ENCODE results near the gene SCAF1. TPM values are rescaled to one million over a fixed set of nuclear protein-coding genes. Genes with fewer than 3 reads are reported as not detected.
A peak's percentile ranks its signal among the peaks of the same experiment; 100 is the strongest.

SCAF1 gene
- total and polyA plus RNA-seq, 2 donors (not counting 1 experiment from before 2014, with no cell fraction given) = 17.1 to 68.3 TPM

DNA sequence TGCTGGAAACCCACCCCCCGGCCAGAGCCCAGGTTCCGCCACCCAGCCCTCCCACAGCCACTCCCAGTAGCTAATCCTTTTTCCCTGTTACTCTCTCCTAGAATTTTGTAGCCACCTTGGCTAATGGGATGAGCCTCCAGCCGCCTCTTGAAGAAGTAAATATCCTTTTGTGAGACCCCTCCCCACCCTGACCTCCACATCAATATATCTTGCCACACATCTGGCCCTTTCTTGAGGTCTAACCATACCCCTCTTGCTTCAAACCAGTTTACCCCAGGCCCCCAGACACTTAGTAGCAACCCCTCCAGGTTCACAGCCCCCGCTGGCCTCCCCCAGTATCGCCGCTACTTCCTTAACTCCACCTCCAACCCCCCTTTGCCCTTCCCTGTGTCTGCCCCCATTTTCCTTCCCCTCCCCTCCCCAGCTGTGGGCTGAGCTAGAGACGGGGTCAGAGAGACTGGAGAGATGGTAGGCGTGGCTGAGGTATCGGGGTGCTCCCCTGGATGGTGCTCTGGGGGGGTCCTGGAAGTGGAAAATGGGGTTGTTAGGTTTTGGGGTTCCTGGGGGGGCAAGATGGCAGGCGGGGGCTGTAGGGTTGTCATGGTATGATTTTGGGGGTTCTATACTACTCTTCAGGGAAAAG, 37.9 kb downstream of the SCAF1 start:
- H3K27ac ChIP-seq (ENCODE audit: low read length in 2 of 2) = peak overlapping the region; percentile 41 to 93
- POLR2A ChIA-PET = interaction anchor here (0.6 to 1.2 kb wide), 3 partner anchors 87 to 296 kb away, joined by 3 to 6 read pairs (median 3); no protein-coding TSS in a partner anchor
- TF ChIP-seq, protein P1, sequence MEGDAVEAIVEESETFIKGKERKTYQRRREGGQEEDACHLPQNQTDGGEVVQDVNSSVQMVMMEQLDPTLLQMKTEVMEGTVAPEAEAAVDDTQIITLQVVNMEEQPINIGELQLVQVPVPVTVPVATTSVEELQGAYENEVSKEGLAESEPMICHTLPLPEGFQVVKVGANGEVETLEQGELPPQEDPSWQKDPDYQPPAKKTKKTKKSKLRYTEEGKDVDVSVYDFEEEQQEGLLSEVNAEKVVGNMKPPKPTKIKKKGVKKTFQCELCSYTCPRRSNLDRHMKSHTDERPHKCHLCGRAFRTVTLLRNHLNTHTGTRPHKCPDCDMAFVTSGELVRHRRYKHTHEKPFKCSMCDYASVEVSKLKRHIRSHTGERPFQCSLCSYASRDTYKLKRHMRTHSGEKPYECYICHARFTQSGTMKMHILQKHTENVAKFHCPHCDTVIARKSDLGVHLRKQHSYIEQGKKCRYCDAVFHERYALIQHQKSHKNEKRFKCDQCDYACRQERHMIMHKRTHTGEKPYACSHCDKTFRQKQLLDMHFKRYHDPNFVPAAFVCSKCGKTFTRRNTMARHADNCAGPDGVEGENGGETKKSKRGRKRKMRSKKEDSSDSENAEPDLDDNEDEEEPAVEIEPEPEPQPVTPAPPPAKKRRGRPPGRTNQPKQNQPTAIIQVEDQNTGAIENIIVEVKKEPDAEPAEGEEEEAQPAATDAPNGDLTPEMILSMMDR (IDR thresholded peaks at IDR 0.05) = no peak
- peak overlapping the region; percentile 48 for H3K4me2 ChIP-seq (replicated peaks; ENCODE audit: low read depth, low read length, poor library complexity, severe bottlenecking)
- ATAC-seq (ENCODE audit: low read depth) (no peak), DNase-seq (peak; percentile 24)
- peaks cover 61% of the 10 kb centered on the region for H3K79me2 ChIP-seq (ENCODE audit: control insufficient read depth, insufficient read depth, low read length)
- no peaks in the 10 kb centered on the region for H3K27me3 ChIP-seq (replicated peaks in 1 of 4; ENCODE audit: control extremely low read depth in 1 of 4, control insufficient read depth in 3 of 4, insufficient read depth in 4 of 4, low read length in 3 of 4)
- H3K4me1 ChIP-seq (ENCODE audit: control insufficient read depth in 2 of 2, insufficient read depth in 2 of 2, low read length in 2 of 2) = peaks cover 32 to 48% of the 10 kb centered on the region in 2 donors
- H3K4me3 ChIP-seq (ENCODE audit: control extremely low read depth in 1 of 5, extremely low read depth in 1 of 5, insufficient read depth in 1 of 5, low read depth in 2 of 5, low read length in 4 of 5) = no peak overlapping the region
- CTCF ChIA-PET = interaction anchor here (0.6 to 3.9 kb wide), 15 partner anchors 10 to 289 kb away, joined by 3 to 28 read pairs (median 4); partner anchors contain the start of genes ADM5, RRAS and SCAF1
- peaks cover 0 to 5% (median 0%) of the 10 kb centered on the region in 3 donors for H3K9me3 ChIP-seq (ENCODE audit: control extremely low read depth in 1 of 3, control insufficient read depth in 2 of 3, insufficient read depth in 1 of 3, low read length in 2 of 3)
- 81% methylated on average over 6 of the region's 10 CpGs for WGBS (ENCODE audit: insufficient coverage)
- no peaks in the 10 kb centered on the region for H3K27me3 Mint-ChIP-seq
- peak overlapping the region; percentile 70 for H3K27ac Mint-ChIP-seq
- H3K9ac ChIP-seq (ENCODE audit: low read length) = no peak overlapping the region
- no peak overlapping the region for H3K4me3 Mint-ChIP-seq
- intact Hi-C loops (cut with micrococcal nuclease) = loop anchor here (1.0 to 10.0 kb wide), 3 partner anchors 90 to 565 kb away; partner anchors contain the start of genes C19orf73, LIN7B and PPFIA3
- H4K20me1 ChIP-seq (ENCODE audit: control insufficient read depth, insufficient read depth, low read length, poor library complexity, severe bottlenecking) = peaks cover 71% of the 10 kb centered on the region
- H3K9me3 Mint-ChIP-seq (ENCODE audit: insufficient read depth) = no peaks in the 10 kb centered on the region
- no peak overlapping the region for H2AFZ ChIP-seq (ENCODE audit: insufficient read depth, low read depth, low read length, poor library complexity, severe bottlenecking)
- H3K36me3 ChIP-seq (replicated peaks in 1 of 2; ENCODE audit: control extremely low read depth in 1 of 2, control insufficient read depth in 1 of 2, extremely low read depth in 1 of 2, insufficient read depth in 2 of 2, low read length in 1 of 2) = peaks cover 0 to 40% of the 10 kb centered on the region in 2 experiments
- H3K4me1 Mint-ChIP-seq = peaks cover 43% of the 10 kb centered on the region
